ENCODE data around the gene AGPAT3. TPM values are rescaled to one million over a fixed set of nuclear protein-coding genes. Genes with fewer than 3 reads are reported as not detected.

AGPAT3 gene
- total RNA-seq, 1 experiment from 2014 or later, result 58.3 TPM

GRCh38 chr21:43936247-43936967 is 71.4 kb downstream of the AGPAT3 start:
- intact Hi-C loops (cut with micrococcal nuclease), result no loop called here
- DNase-seq (ENCODE audit: unreplicated experiment), result no peak
- Mint-ChIP-seq H3K4me3 (ENCODE audit: unreplicated experiment) (no peak overlapping the region), H3K36me3 (ENCODE audit: insufficient read depth, unreplicated experiment) (peaks cover 25% of the 10 kb centered on the region), H3K27ac (ENCODE audit: low read depth, unreplicated experiment) (no peak overlapping the region), H3K4me1 (ENCODE audit: insufficient read depth, unreplicated experiment) (peaks cover 7% of the 10 kb centered on the region), H3K27me3 (ENCODE audit: insufficient read depth, unreplicated experiment) (no peaks in the 10 kb centered on the region), H3K9me3 (ENCODE audit: unreplicated experiment) (no peaks in the 10 kb centered on the region)
- ChIA-PET POLR2A (no interaction called here), CTCF (no interaction called here)
- no TSS peak for BruUV-seq (replicated peaks)
- no peak for TF ChIP-seq CTCF (IDR thresholded peaks at IDR 0.05; ENCODE audit: unreplicated experiment)

GRCh38 chr21:43937051-43937832 is 72.2 kb downstream of the AGPAT3 start:
- BruUV-seq (replicated peaks), result no TSS peak
- intact Hi-C loops (cut with micrococcal nuclease), result no loop called here
- ChIA-PET POLR2A (no interaction called here), CTCF (interaction anchor here (0.6 kb wide), 1 partner anchor 124 kb away, joined by 3 read pairs; no protein-coding TSS in a partner anchor)
- Mint-ChIP-seq H3K27me3 (ENCODE audit: insufficient read depth, unreplicated experiment) (no peaks in the 10 kb centered on the region), H3K4me1 (ENCODE audit: insufficient read depth, unreplicated experiment) (peaks cover 7% of the 10 kb centered on the region), H3K36me3 (ENCODE audit: insufficient read depth, unreplicated experiment) (peaks cover 17% of the 10 kb centered on the region), H3K27ac (ENCODE audit: low read depth, unreplicated experiment) (no peak overlapping the region), H3K4me3 (ENCODE audit: unreplicated experiment) (no peak overlapping the region), H3K9me3 (ENCODE audit: unreplicated experiment) (no peaks in the 10 kb centered on the region)
- DNase-seq (ENCODE audit: unreplicated experiment), result no peak
- no peak for TF ChIP-seq CTCF (IDR thresholded peaks at IDR 0.05; ENCODE audit: unreplicated experiment)

- no peak overlapping the region for H3K27ac Mint-ChIP-seq (ENCODE audit: low read depth, unreplicated experiment)
- BruUV-seq (replicated peaks), result no TSS peak
- DNase-seq (ENCODE audit: unreplicated experiment), result no peak
- H3K4me1 Mint-ChIP-seq (ENCODE audit: insufficient read depth, unreplicated experiment), result peaks cover 7% of the 10 kb centered on the region
- no peak for TF ChIP-seq CTCF (IDR thresholded peaks at IDR 0.05; ENCODE audit: unreplicated experiment)
- H3K27me3 Mint-ChIP-seq (ENCODE audit: insufficient read depth, unreplicated experiment), result no peaks in the 10 kb centered on the region
- intact Hi-C loops (cut with micrococcal nuclease), result no loop called here
- ChIA-PET POLR2A (no interaction called here), CTCF (interaction anchor here (0.6 kb wide), 1 partner anchor 273 kb away, joined by 3 read pairs; no protein-coding TSS in a partner anchor)
- no peak overlapping the region for H3K4me3 Mint-ChIP-seq (ENCODE audit: unreplicated experiment)
- H3K36me3 Mint-ChIP-seq (ENCODE audit: insufficient read depth, unreplicated experiment), result peaks cover 12% of the 10 kb centered on the region
- no peaks in the 10 kb centered on the region for H3K9me3 Mint-ChIP-seq (ENCODE audit: unreplicated experiment)
Observed at GRCh38 chr21:43937891-43938309, 72.9 kb downstream of the AGPAT3 start.

- peaks cover 7% of the 10 kb centered on the region for H3K36me3 Mint-ChIP-seq (ENCODE audit: insufficient read depth, unreplicated experiment)
- ChIA-PET CTCF (interaction anchor here (0.6 to 1.5 kb wide), 4 partner anchors 12 to 274 kb away, joined by 3 to 4 read pairs (median 4); no protein-coding TSS in a partner anchor), POLR2A (interaction anchor here (0.9 kb wide), 1 partner anchor 12 kb away, joined by 3 read pairs; no protein-coding TSS in a partner anchor)
- H3K27ac Mint-ChIP-seq (ENCODE audit: low read depth, unreplicated experiment), result no peak overlapping the region
- BruUV-seq (replicated peaks), result no TSS peak
- H3K4me1 Mint-ChIP-seq (ENCODE audit: insufficient read depth, unreplicated experiment), result peaks cover 7% of the 10 kb centered on the region
- no peak overlapping the region for H3K4me3 Mint-ChIP-seq (ENCODE audit: unreplicated experiment)
- no peaks in the 10 kb centered on the region for H3K9me3 Mint-ChIP-seq (ENCODE audit: unreplicated experiment)
- peak; percentile 72 for DNase-seq (ENCODE audit: unreplicated experiment)
- no peaks in the 10 kb centered on the region for H3K27me3 Mint-ChIP-seq (ENCODE audit: insufficient read depth, unreplicated experiment)
- TF ChIP-seq CTCF (IDR thresholded peaks at IDR 0.05; ENCODE audit: unreplicated experiment), result peak; percentile 90
- intact Hi-C loops (cut with micrococcal nuclease), result no loop called here
Observed at GRCh38 chr21:43938751-43939442, 73.9 kb downstream of the AGPAT3 start.

Data from MCF 10A (cell line).